ENCODE data around the gene TTC21A. TPM values are rescaled to one million over a fixed set of nuclear protein-coding genes. Genes with fewer than 3 reads are reported as not detected.

TTC21A gene
- total and polyA plus RNA-seq, 12 donors: 1.2 to 35.7 (median 5.8) TPM

GRCh38 chr3:39140341-39140971, 33.0 kb downstream of the TTC21A start:
- TF ChIP-seq, protein P1, sequence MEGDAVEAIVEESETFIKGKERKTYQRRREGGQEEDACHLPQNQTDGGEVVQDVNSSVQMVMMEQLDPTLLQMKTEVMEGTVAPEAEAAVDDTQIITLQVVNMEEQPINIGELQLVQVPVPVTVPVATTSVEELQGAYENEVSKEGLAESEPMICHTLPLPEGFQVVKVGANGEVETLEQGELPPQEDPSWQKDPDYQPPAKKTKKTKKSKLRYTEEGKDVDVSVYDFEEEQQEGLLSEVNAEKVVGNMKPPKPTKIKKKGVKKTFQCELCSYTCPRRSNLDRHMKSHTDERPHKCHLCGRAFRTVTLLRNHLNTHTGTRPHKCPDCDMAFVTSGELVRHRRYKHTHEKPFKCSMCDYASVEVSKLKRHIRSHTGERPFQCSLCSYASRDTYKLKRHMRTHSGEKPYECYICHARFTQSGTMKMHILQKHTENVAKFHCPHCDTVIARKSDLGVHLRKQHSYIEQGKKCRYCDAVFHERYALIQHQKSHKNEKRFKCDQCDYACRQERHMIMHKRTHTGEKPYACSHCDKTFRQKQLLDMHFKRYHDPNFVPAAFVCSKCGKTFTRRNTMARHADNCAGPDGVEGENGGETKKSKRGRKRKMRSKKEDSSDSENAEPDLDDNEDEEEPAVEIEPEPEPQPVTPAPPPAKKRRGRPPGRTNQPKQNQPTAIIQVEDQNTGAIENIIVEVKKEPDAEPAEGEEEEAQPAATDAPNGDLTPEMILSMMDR (IDR thresholded peaks at IDR 0.05): no peak
- TF ChIP-seq POLR2A (IDR thresholded peaks at IDR 0.05): no peak
- no peaks in the 10 kb centered on the region for H3K9me3 ChIP-seq (replicated peaks in 1 of 3)
- intact Hi-C loops (cut with DNase I): no loop called here
- DNase-seq: peak in 1 of 7 donors; percentile 52
- peaks cover 0 to 36% of the 10 kb centered on the region in 2 donors for H3K36me3 ChIP-seq (replicated peaks in 1 of 2)
- peak overlapping the region in 2 of 5 donors; percentile 78 to 85 for H3K27ac ChIP-seq
- H3K27me3 ChIP-seq: no peaks in the 10 kb centered on the region
- WGBS, 4 donors: 95 to 100% (median 97%) methylated on average over 2 of the region's 2 CpGs
- H3K4me1 ChIP-seq (replicated peaks in 1 of 2): peaks cover 25 to 32% of the 10 kb centered on the region in 2 donors
- H3K4me3 ChIP-seq: no peak overlapping the region

- TF ChIP-seq, protein P1 (IDR thresholded peaks at IDR 0.05): no peak
- TF ChIP-seq POLR2A (IDR thresholded peaks at IDR 0.05): no peak
- H3K4me1 ChIP-seq (replicated peaks in 1 of 2): peaks cover 28 to 41% of the 10 kb centered on the region in 2 donors
- peak overlapping the region in 4 of 5 donors; percentile 6 to 85 (median 56) for H3K27ac ChIP-seq
- no peak overlapping the region for H3K4me3 ChIP-seq
- peak; percentile 56 to 80 (median 67) for DNase-seq
- intact Hi-C loops (cut with DNase I): no loop called here
- WGBS, 4 donors: 13 to 39% (median 31%) methylated on average over 1 to 4 of the region's 4 CpGs
- no peaks in the 10 kb centered on the region for H3K27me3 ChIP-seq
- H3K36me3 ChIP-seq (replicated peaks in 1 of 2): peaks cover 0 to 45% of the 10 kb centered on the region in 2 donors
- no peaks in the 10 kb centered on the region for H3K9me3 ChIP-seq (replicated peaks in 1 of 3)
Observed at GRCh38 chr3:39141171-39141995, 33.9 kb downstream of the TTC21A start.

DNA sequence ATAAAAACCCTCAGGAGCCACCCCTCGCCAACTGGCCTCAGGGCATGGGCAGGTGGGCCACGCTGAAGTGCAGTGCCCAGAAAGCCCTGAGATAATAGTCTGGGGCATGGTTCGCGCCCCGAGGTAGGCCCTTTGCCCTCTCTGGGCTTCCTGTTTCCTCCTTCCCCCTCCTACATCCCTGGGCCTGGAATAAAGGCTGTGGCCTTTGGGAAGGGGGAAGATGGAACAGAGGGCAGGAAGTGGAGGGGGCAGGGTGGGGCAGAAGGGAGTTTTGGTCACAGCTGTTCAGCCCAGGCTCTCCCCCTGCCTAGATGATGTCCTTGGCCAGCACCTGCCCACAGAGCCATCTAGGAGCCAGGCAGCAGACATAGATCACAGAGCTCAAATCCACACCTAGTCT, 34.6 kb downstream of the TTC21A start:
- Histone ChIP-seq H3K4me3 (no peak overlapping the region), H3K27me3 (no peaks in the 10 kb centered on the region), H3K36me3 (replicated peaks in 1 of 2) (peaks cover 0 to 46% of the 10 kb centered on the region in 2 donors), H3K4me1 (replicated peaks in 1 of 2) (peaks cover 35 to 47% of the 10 kb centered on the region in 2 donors), H3K27ac (peak overlapping the region in 3 of 5 donors; percentile 33 to 85 (median 78)), H3K9me3 (replicated peaks in 1 of 3) (no peaks in the 10 kb centered on the region)
- 26 to 44% (median 32%) methylated on average over 5 of the region's 5 CpGs for WGBS, 4 donors
- peak in 5 of 7 donors; percentile 44 to 68 (median 66) for DNase-seq
- no peak for TF ChIP-seq POLR2A (IDR thresholded peaks at IDR 0.05)
- TF ChIP-seq, protein P1 (IDR thresholded peaks at IDR 0.05): no peak
- intact Hi-C loops (cut with DNase I): no loop called here

All from adrenal gland (tissue), 12 donors.